GM23338 (cell line): ENCODE results near the gene SLC9A9. TPM values are rescaled to one million over a fixed set of nuclear protein-coding genes. Genes with fewer than 3 reads are reported as not detected.

Experiments
- ATAC-seq: fragments of 200-7000 bp; cut with Tn5 transposase; 3 replicates; pipeline ENCODE4 v1.9.1; 2020
- DNase-seq: peaks from one replicate; pipeline ENCODE4 v3.0.0-alpha.2; 2015; ENCODE audit warnings: low spot score
- H2AFZ ChIP-seq: fragments of 200-600 bp; sonication (generic); 2 replicates; pipeline ENCODE4 v1.8.0; 2016; ENCODE audit warnings: antibody characterized with exemption, mild to moderate bottlenecking, moderate library complexity
- H3F3A ChIP-seq: fragments of 200-600 bp; sonication (generic); replicated peaks from 2 replicates; pipeline ENCODE4 v1.8.0; 2017; ENCODE audit warnings: antibody characterized with exemption, mixed run types, low read depth
- H3K27ac ChIP-seq: fragments of 200-600 bp; sonication (generic); 2 replicates; pipeline ENCODE4 v1.6.1; 2016; ENCODE audit warnings: low read depth
- H3K27me3 ChIP-seq: fragments of 200-600 bp; sonication (generic); 2 replicates; pipeline ENCODE4 v1.8.0; 2016; ENCODE audit warnings: mild to moderate bottlenecking, mixed run types, moderate library complexity; ENCODE audit not compliant: insufficient read depth
- H3K36me3 ChIP-seq: fragments of 200-600 bp; sonication (generic); 2 replicates; pipeline ENCODE4 v1.8.0; 2016; ENCODE audit warnings: mild to moderate bottlenecking; ENCODE audit not compliant: insufficient read depth
- H3K4me1 ChIP-seq: fragments of 200-600 bp; sonication (generic); 2 replicates; pipeline ENCODE4 v1.8.0; 2016; ENCODE audit warnings: mild to moderate bottlenecking, moderate library complexity; ENCODE audit not compliant: insufficient read depth
- H3K4me2 ChIP-seq: fragments of 200-600 bp; sonication (generic); 2 replicates; pipeline ENCODE4 v1.7.1; 2017; ENCODE audit warnings: mixed run types
- H3K4me3 ChIP-seq: fragments of 200-600 bp; sonication (generic); 2 replicates; pipeline ENCODE4 v1.6.1; 2016; ENCODE audit warnings: mixed run types
- H3K79me2 ChIP-seq: fragments of 200-600 bp; sonication (generic); replicated peaks from 2 replicates; pipeline ENCODE4 v1.8.0; 2017; ENCODE audit warnings: mild to moderate bottlenecking; ENCODE audit not compliant: insufficient read depth
- H3K9me2 ChIP-seq: fragments of 200-600 bp; sonication (generic); 2 replicates; pipeline ENCODE4 v1.8.0; 2017; ENCODE audit not compliant: insufficient read depth
- H4K20me1 ChIP-seq: fragments of 200-600 bp; sonication (generic); replicated peaks from 2 replicates; pipeline ENCODE4 v1.8.0; 2017; ENCODE audit warnings: mild to moderate bottlenecking; ENCODE audit not compliant: insufficient read depth
- H3K27ac Mint-ChIP-seq: 2 replicates; pipeline ENCODE4 v1.8.0; 2020; ENCODE audit warnings: inconsistent platforms, mild to moderate bottlenecking, moderate library complexity, mixed read lengths
- H3K27me3 Mint-ChIP-seq: 3 replicates; pipeline ENCODE4 v1.8.0; 2022; ENCODE audit warnings: low read depth, mild to moderate bottlenecking, moderate library complexity, mixed read lengths, inconsistent platforms; ENCODE audit not compliant: insufficient read depth, poor library complexity
- H3K36me3 Mint-ChIP-seq: 3 replicates; pipeline ENCODE4 v1.8.0; 2021; ENCODE audit warnings: low read depth, mild to moderate bottlenecking, inconsistent platforms, moderate library complexity, mixed read lengths
- H3K4me1 Mint-ChIP-seq: 3 replicates; pipeline ENCODE4 v1.8.0; 2020; ENCODE audit warnings: mild to moderate bottlenecking, inconsistent platforms, mixed read lengths
- H3K4me3 Mint-ChIP-seq: 3 replicates; pipeline ENCODE4 v1.8.0; 2021; ENCODE audit warnings: moderate library complexity, mild to moderate bottlenecking, inconsistent platforms, mixed read lengths
- H3K9me3 Mint-ChIP-seq: 3 replicates; pipeline ENCODE4 v1.8.0; 2020; ENCODE audit warnings: moderate library complexity, mild to moderate bottlenecking, inconsistent platforms, mixed read lengths
- CREB1 ChIP-seq: fragments of 250-450 bp; sonication (Bioruptor Pico); IDR thresholded peaks from 2 replicates; pipeline ENCODE4 v1.5.0; 2020; ENCODE audit warnings: low read depth, mild to moderate bottlenecking, moderate library complexity
- CTCF ChIP-seq, 2 experiments: fragments of 200-600 bp in 1 of 2; sonication (generic) in 1 of 2; conservative IDR thresholded peaks; 2 replicates each; pipeline versions ENCODE4 v1.5.1 to v1.6.1; 2016 to 2017; ENCODE audit warnings: antibody characterized with exemption in 2 of 2, low read depth in 2 of 2, mild to moderate bottlenecking in 2 of 2, moderate library complexity in 1 of 2
- NANOG ChIP-seq: IDR thresholded peaks from 2 replicates; pipeline ENCODE4 v1.6.1; 2016; ENCODE audit warnings: antibody characterized with exemption, borderline replicate concordance
- POLR2AphosphoS5 ChIP-seq: IDR thresholded peaks from 2 replicates; pipeline ENCODE4 v1.6.1; 2016; ENCODE audit warnings: antibody characterized with exemption, low read depth
- ZNF114 ChIP-seq: fragments of 250-450 bp; sonication (Bioruptor Pico); IDR thresholded peaks from 2 replicates; pipeline ENCODE4 v1.5.0; 2020; ENCODE audit warnings: mild to moderate bottlenecking, moderate library complexity
- ZNF331 ChIP-seq: fragments of 250-450 bp; sonication (Bioruptor Pico); IDR thresholded peaks from 2 replicates; pipeline ENCODE4 v1.5.0; 2020; ENCODE audit warnings: low read depth, mild to moderate bottlenecking, moderate library complexity
- ZNF462 ChIP-seq: fragments of 250-450 bp; sonication (Bioruptor Pico); IDR thresholded peaks from 2 replicates; pipeline ENCODE4 v1.5.0; 2020; ENCODE audit warnings: mild to moderate bottlenecking, moderate library complexity
- polyA plus RNA-seq: library from polyadenylated mRNA; unstranded; fragments of >200 nt; fragmentation: Nextera tagmentation; extraction: Ambion mirVana; gene quantifications from 2 replicates; pipeline ENCODE4 v1.2.1, GENCODE V29; 2016
- total RNA-seq: library from RNA; depleted of rRNA; stranded (reverse); fragments of >200 nt; shearing (Covaris generic); gene quantifications from 2 replicates; pipeline ENCODE4 v1.2.3, GENCODE V29; 2014

SLC9A9 gene
- total and polyA plus RNA-seq, 2 experiments from 2014 or later, result 1.3 to 1.6 TPM

- TF ChIP-seq ZNF462 (CRISPR knock-in tag) (no peak), POLR2AphosphoS5 (no peak), CREB1 (CRISPR knock-in tag) (no peak), CTCF (conservative IDR thresholded peaks at IDR 0.05; ENCODE audit: low read depth in 2 of 2) (no peak)
Observed at GRCh38 chr3:143654906-143655305, 193.4 kb downstream of the SLC9A9 start (continued).

- ATAC-seq, result no peak
- Mint-ChIP-seq H3K4me3 (no peak overlapping the region), H3K9me3 (no peaks in the 10 kb centered on the region; the same call in 2 of the 3 replicates), H3K27me3 (peaks cover 2% of the 10 kb centered on the region), H3K27ac (no peak overlapping the region), H3K4me1 (peaks cover 35% of the 10 kb centered on the region), H3K36me3 (no peaks in the 10 kb centered on the region)
- no peak for DNase-seq
- Histone ChIP-seq H4K20me1 (no peaks in the 10 kb centered on the region), H3K27me3 (no peaks in the 10 kb centered on the region), H3K4me1 (peaks cover 27% of the 10 kb centered on the region), H3K79me2 (no peaks in the 10 kb centered on the region), H3F3A (no peaks in the 10 kb centered on the region), H3K27ac (no peak overlapping the region), H3K4me3 (no peak overlapping the region), H3K4me2 (no peak overlapping the region), H2AFZ (no peak overlapping the region), H3K36me3 (no peaks in the 10 kb centered on the region), H3K9me2 (peaks cover 8% of the 10 kb centered on the region; the same call in 1 of the 2 replicates)
- TF ChIP-seq ZNF331 (CRISPR knock-in tag), result no peak
- no peak for TF ChIP-seq ZNF114
- TF ChIP-seq CTCF (conservative IDR thresholded peaks at IDR 0.05; ENCODE audit: low read depth in 2 of 2), result no peak
- no peak for TF ChIP-seq CREB1 (CRISPR knock-in tag)
- TF ChIP-seq NANOG, result no peak
Observed at GRCh38 chr3:143653935-143654334, 194.3 kb downstream of the SLC9A9 start.
